Transverse colon (tissue), 4 donors: ENCODE data around the gene BBS1. TPM values are rescaled to one million over a fixed set of nuclear protein-coding genes. Genes with fewer than 3 reads are reported as not detected.

ENCODE experiments used
- DNase-seq: peaks from one replicate; pipeline ENCODE4 v3.0.0-alpha.2; 2019
- H3K27ac ChIP-seq, 4 donors: fragments of 200-600 bp; sonication (generic); 2 replicates each; pipeline ENCODE4 v1.5.1; 2016 to 2018; ENCODE audit warnings: inconsistent platforms in 4 of 4
- H3K27me3 ChIP-seq: fragments of 200-600 bp; sonication (generic); 2 replicates; pipeline ENCODE4 v1.5.1; 2017; ENCODE audit warnings: inconsistent platforms
- H3K36me3 ChIP-seq, 4 donors: fragments of 200-600 bp; sonication (generic); 2 replicates each; pipeline ENCODE4 v1.5.1; 2017 to 2019; ENCODE audit warnings: inconsistent platforms in 4 of 4
- H3K4me1 ChIP-seq, 4 donors: fragments of 200-600 bp; sonication (generic); 2 replicates each; pipeline ENCODE4 v1.5.1; 2017 to 2020; ENCODE audit warnings: inconsistent platforms in 4 of 4
- H3K4me3 ChIP-seq, 4 donors: fragments of 200-600 bp; sonication (generic); 1 replicate in 1 of 4; 2 replicates in 3 of 4; pipeline versions ENCODE4 v1.5.1 to v1.6.1; 2017 to 2019; ENCODE audit warnings: inconsistent platforms in 4 of 4
- H3K9me3 ChIP-seq, 2 donors: fragments of 200-600 bp; sonication (generic); 2 replicates each; pipeline ENCODE4 v1.5.1; 2017 to 2019; ENCODE audit warnings: inconsistent platforms in 2 of 2
- EP300 ChIP-seq: sonication (generic); formaldehyde crosslinking; IDR thresholded peaks from one replicate; pipeline ENCODE4 v1.6.1; 2017; ENCODE audit warnings: antibody characterized with exemption, low read depth
- POLR2A ChIP-seq: fragments of 450-650 bp; IDR thresholded peaks from one replicate; pipeline ENCODE4 v1.6.1; 2016; ENCODE audit warnings: antibody characterized with exemption, mild to moderate bottlenecking, moderate library complexity
- POLR2AphosphoS5 ChIP-seq, 3 donors: sonication (generic); formaldehyde crosslinking; IDR thresholded peaks; one replicate each; pipeline ENCODE4 v1.6.1; 2016; ENCODE audit warnings: antibody characterized with exemption in 3 of 3
- WGBS, 2 donors: methylation state at CpG; one replicate each; pipeline ENCODE4 v1.1.5; 2018; ENCODE audit warnings: low coverage in 1 of 2; 5-methylcytosine and 5-hydroxymethylcytosine counted together
- in situ Hi-C, 4 donors: fragments of 200-750 bp; cut with MboI; loops; one replicate each; pipeline versions ENCODE4 v1.15.0 to v1.15.1; 2017; ENCODE audit warnings: low sequenced_read_pairs in 3 of 4, low pct_ligation_motif_present in 1 of 4, low pct_unique_long_range_greater_than_20kb in 1 of 4
- intact Hi-C: fragments of 100-400 bp; cut with DNase I; formaldehyde crosslinking; loops from one replicate; pipeline ENCODE4 v1.15.1; 2023; ENCODE audit warnings: low total_unique reads
- total RNA-seq, 4 donors: library from RNA; depleted of rRNA; stranded (reverse); fragments of >200 nt; gene quantifications; one replicate each; pipeline ENCODE4 v1.1.0, GENCODE V29; 2016
- TF ChIP-seq, protein P1 (sequence below), 5 experiments: fragments of 200-600 bp in 3 of 5; fragments of 450-650 bp in 2 of 5; sonication (generic) in 3 of 5; IDR thresholded peaks; 1 replicate in 2 of 5; 2 replicates in 3 of 5; pipeline ENCODE4 v1.5.1; 2016 to 2017; ENCODE audit warnings: antibody characterized with exemption in 5 of 5, inconsistent platforms in 3 of 5, mild to moderate bottlenecking in 2 of 5, moderate library complexity in 1 of 5

BBS1 gene
- total RNA-seq, 4 donors from 2014 or later = 33.3 to 146 (median 56.0) TPM

DNA sequence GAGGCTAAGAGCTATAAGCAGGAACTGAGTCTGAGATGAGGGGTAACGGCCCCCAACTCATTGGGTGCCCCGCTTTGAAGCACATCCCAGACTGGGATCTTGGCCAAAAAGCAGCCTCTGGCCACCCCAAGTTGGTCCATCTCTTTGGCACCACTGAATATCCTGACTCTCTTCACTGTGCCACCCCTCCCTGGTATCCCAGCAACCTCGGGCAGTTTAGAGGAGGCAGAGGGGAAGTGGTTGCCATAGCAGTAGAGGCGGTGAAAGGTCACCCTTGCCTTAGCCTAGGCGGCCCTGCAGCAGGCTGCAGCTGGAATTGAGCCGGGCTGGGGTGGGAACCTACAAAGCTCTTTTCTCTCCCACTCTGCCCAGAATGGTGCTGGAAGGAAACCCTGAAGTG lies 42.7 kb upstream of the BBS1 start:
- Histone ChIP-seq H3K36me3 (no peaks in the 10 kb centered on the region), H3K9me3 (no peaks in the 10 kb centered on the region), H3K4me3 (peak overlapping the region; percentile 69 to 85 (median 76)), H3K27ac (peak overlapping the region in 1 of 4 donors; percentile 77), H3K4me1 (peaks cover 9 to 20% (median 14%) of the 10 kb centered on the region in 4 donors), H3K27me3 (no peaks in the 10 kb centered on the region)
- TF ChIP-seq, protein P1, sequence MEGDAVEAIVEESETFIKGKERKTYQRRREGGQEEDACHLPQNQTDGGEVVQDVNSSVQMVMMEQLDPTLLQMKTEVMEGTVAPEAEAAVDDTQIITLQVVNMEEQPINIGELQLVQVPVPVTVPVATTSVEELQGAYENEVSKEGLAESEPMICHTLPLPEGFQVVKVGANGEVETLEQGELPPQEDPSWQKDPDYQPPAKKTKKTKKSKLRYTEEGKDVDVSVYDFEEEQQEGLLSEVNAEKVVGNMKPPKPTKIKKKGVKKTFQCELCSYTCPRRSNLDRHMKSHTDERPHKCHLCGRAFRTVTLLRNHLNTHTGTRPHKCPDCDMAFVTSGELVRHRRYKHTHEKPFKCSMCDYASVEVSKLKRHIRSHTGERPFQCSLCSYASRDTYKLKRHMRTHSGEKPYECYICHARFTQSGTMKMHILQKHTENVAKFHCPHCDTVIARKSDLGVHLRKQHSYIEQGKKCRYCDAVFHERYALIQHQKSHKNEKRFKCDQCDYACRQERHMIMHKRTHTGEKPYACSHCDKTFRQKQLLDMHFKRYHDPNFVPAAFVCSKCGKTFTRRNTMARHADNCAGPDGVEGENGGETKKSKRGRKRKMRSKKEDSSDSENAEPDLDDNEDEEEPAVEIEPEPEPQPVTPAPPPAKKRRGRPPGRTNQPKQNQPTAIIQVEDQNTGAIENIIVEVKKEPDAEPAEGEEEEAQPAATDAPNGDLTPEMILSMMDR (IDR thresholded peaks at IDR 0.05) = no peak
- no peak for TF ChIP-seq EP300
- TF ChIP-seq POLR2A = no peak
- no peak for TF ChIP-seq POLR2AphosphoS5 (IDR thresholded peaks at IDR 0.05)
- in situ Hi-C loops (no loop called here), intact Hi-C loops (no loop called here)
- peak; percentile 60 for DNase-seq
- WGBS, 2 donors = 24% methylated on average over 6 of the region's 6 CpGs; no CpG with 5 or more reads in 1 of the 2 donors

DNA sequence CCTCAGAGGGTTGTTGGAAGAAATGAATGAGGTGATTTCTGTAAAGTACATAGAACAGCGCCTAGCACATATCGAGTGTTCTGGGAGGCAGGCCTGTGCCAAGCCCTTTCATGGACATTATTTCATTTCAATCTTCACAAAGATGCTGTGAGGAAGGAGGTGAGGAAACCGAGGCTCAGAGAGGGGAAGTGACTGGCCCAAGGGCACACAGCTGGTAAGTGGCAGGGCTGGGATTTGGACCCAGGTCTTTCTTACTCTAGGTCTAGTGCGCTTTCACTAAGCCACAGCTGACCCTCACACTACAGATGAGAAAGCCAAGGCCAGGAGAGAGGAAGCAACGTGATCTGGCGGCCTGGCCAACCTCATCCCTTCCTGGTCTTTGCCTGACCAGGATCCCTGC lies 41.7 kb upstream of the BBS1 start:
- DNase-seq = no peak
- Histone ChIP-seq H3K27me3 (no peaks in the 10 kb centered on the region), H3K4me1 (peaks cover 9 to 20% (median 14%) of the 10 kb centered on the region in 4 donors), H3K9me3 (no peaks in the 10 kb centered on the region), H3K4me3 (no peak overlapping the region), H3K27ac (no peak overlapping the region), H3K36me3 (no peaks in the 10 kb centered on the region)
- WGBS, 2 donors = 87 to 100% methylated on average over 1 to 6 of the region's 6 CpGs
- TF ChIP-seq EP300 (no peak), POLR2AphosphoS5 (IDR thresholded peaks at IDR 0.05) (no peak), POLR2A (no peak)
- TF ChIP-seq, protein P1 (IDR thresholded peaks at IDR 0.05) = no peak
- in situ Hi-C loops (no loop called here), intact Hi-C loops (no loop called here)

DNA sequence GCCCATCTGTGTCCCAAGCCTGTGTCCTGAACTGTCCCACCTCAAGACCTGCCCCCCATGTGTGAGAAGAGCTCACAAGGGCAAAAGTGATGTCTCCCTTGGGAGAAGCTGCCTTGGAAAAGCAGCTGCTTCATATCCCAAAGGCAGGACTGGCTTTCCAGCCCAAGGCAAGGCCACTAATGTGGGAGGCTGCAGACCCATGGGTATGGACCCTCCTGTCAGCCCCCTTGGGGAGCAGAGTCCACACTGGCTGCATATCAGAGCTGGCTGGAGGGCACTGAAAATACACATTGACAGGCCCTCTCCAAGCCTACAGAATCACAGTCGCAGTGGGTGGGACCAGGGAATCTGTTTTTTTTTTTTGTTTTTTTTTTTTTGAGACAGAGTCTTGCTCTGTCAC lies 41.0 kb upstream of the BBS1 start:
- no peaks in the 10 kb centered on the region for H3K9me3 ChIP-seq
- intact Hi-C loops = no loop called here
- H3K36me3 ChIP-seq = no peaks in the 10 kb centered on the region
- H3K27me3 ChIP-seq = no peaks in the 10 kb centered on the region
- no peak for DNase-seq
- H3K4me3 ChIP-seq = no peak overlapping the region
- H3K4me1 ChIP-seq = peaks cover 9 to 20% (median 14%) of the 10 kb centered on the region in 4 donors
- in situ Hi-C loops = no loop called here
- no peak overlapping the region for H3K27ac ChIP-seq
- WGBS, 2 donors = 100% methylated on average over 1 of the region's 1 CpG; no CpG with 5 or more reads in 1 of the 2 donors
- TF ChIP-seq, protein P1 (IDR thresholded peaks at IDR 0.05) = no peak
- TF ChIP-seq POLR2A (no peak), POLR2AphosphoS5 (IDR thresholded peaks at IDR 0.05) (no peak), EP300 (no peak)

DNA sequence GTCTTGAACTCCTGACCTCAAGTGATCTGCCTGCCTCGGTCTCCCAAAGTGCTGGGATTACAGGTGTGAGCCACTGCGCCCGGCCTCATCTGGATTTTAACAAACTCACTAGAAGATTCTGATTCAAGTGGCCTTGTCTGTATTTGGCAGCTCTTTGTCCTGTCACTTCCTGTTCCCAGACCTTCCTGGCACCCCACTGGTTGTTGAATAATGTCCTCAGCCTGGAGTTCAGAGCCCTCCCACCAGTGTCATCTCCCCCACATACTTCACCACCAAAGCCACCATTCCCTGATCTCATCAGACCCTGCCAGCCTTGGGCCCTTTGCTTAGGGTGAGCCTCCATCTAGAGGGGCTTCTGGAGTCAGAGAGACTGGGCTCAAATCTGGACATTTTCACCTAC lies 40.4 kb upstream of the BBS1 start:
- Histone ChIP-seq H3K27ac (no peak overlapping the region), H3K36me3 (no peaks in the 10 kb centered on the region), H3K9me3 (no peaks in the 10 kb centered on the region), H3K4me3 (no peak overlapping the region), H3K4me1 (peaks cover 9 to 20% (median 14%) of the 10 kb centered on the region in 4 donors), H3K27me3 (no peaks in the 10 kb centered on the region)
- in situ Hi-C loops = no loop called here
- no peak for DNase-seq
- 97% methylated on average over 3 of the region's 3 CpGs; no CpG with 5 or more reads in 1 of the 2 donors for WGBS, 2 donors
- TF ChIP-seq, protein P1 (IDR thresholded peaks at IDR 0.05) = no peak
- TF ChIP-seq EP300 (no peak), POLR2AphosphoS5 (IDR thresholded peaks at IDR 0.05) (no peak), POLR2A (no peak)
- intact Hi-C loops = no loop called here
